Ascending aorta (tissue), 1 donor: ENCODE measurements around the gene CLK4. TPM values are rescaled to one million over a fixed set of nuclear protein-coding genes. Genes with fewer than 3 reads are reported as not detected.

Experiments
- total RNA-seq: library from RNA; depleted of rRNA; stranded (reverse); fragments of >200 nt; gene quantifications from one replicate; pipeline ENCODE4 v1.1.0, GENCODE V29; 2016

Gene CLK4
- total RNA-seq, 1 donor from 2014 or later: 17.6 TPM

Other genes with a start within 250 kb of the CLK4 start
- gene COL23A1, start 36.7 kb downstream of the CLK4 start, total RNA-seq: 4.3 TPM
- 1.2 TPM for gene ZNF354A, start 103.6 kb upstream of the CLK4 start, total RNA-seq
- gene ZNF354B, start 232.9 kb upstream of the CLK4 start, total RNA-seq: 8.3 TPM